GM12873 (cell line): Measurements from ENCODE around the gene PCF11.

Experiments used
- CTCF ChIP-seq: IDR thresholded peaks from 2 replicates; pipeline ENCODE4 v1.5.1; 2012; ENCODE audit warnings: low read depth, mild to moderate bottlenecking, moderate library complexity, low read length, control low read depth; ENCODE audit not compliant: insufficient read depth; ENCODE audit errors: missing control alignments

The PCF11 gene

GRCh38 chr11:83220260-83220659, 63.3 kb downstream of the PCF11 start:
- TF ChIP-seq CTCF = no peak

- TF ChIP-seq CTCF = no peak
These were observed 64.8 kb downstream of the PCF11 start for GRCh38 chr11:83221694-83222093.

GRCh38 chr11:83222499-83222898, 65.6 kb downstream of the PCF11 start:
- TF ChIP-seq CTCF = no peak

DNA sequence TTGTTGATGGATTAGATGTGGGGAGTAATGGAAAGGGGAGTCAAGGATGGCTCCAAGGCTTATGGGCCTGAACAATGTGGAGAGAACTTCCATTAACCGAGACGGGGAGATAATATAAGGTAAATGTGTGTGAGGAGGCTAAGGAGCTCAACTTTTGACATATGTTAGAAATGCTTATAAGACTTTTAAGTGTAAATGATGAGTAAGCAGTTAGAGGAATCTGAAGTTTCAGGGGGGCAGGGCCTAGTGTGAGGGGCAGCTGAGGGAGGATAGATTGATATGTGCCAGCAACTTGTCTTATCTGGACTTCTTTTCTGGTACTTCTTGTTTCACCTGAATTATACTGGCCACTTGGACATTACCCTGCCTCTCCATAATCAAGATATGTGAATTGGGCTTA, 66.5 kb downstream of the PCF11 start:
- no peak for TF ChIP-seq CTCF

GRCh38 chr11:83235825-83236224, 78.9 kb downstream of the PCF11 start:
- TF ChIP-seq CTCF = no peak
